ENCODE data around the gene CHCHD6.

Gene CHCHD6

GRCh38 chr3:126974756-126975155 is 270.7 kb downstream of the CHCHD6 start:
- no peak overlapping the region for H3K4me3 ChIP-seq (ENCODE audit: low read length)
- DNase-seq (ENCODE audit: low read depth), result no peak
- TF ChIP-seq CTCF (conservative IDR thresholded peaks at IDR 0.05; ENCODE audit: low read length), result no peak

- TF ChIP-seq CTCF (conservative IDR thresholded peaks at IDR 0.05; ENCODE audit: low read length), result no peak
- no peak for DNase-seq (ENCODE audit: low read depth)
- no peak overlapping the region for H3K4me3 ChIP-seq (ENCODE audit: low read length)
These were observed 272.9 kb downstream of the CHCHD6 start for GRCh38 chr3:126976906-126977305.

- no peak for TF ChIP-seq CTCF (conservative IDR thresholded peaks at IDR 0.05; ENCODE audit: low read length)
- DNase-seq (ENCODE audit: low read depth), result no peak
- no peak overlapping the region for H3K4me3 ChIP-seq (ENCODE audit: low read length)
These were observed 273.8 kb downstream of the CHCHD6 start for GRCh38 chr3:126977821-126978220.

GRCh38 chr3:126978291-126978690 is 274.3 kb downstream of the CHCHD6 start:
- no peak for TF ChIP-seq CTCF (conservative IDR thresholded peaks at IDR 0.05; ENCODE audit: low read length)
- no peak overlapping the region for H3K4me3 ChIP-seq (ENCODE audit: low read length)
- no peak for DNase-seq (ENCODE audit: low read depth)

GRCh38 chr3:126979046-126979628 is 275.1 kb downstream of the CHCHD6 start:
- TF ChIP-seq CTCF (conservative IDR thresholded peaks at IDR 0.05; ENCODE audit: low read length), result no peak
- DNase-seq (ENCODE audit: low read depth), result no peak
- H3K4me3 ChIP-seq (ENCODE audit: low read length), result no peak overlapping the region

GRCh38 chr3:126980266-126980811 is 276.3 kb downstream of the CHCHD6 start:
- TF ChIP-seq CTCF (conservative IDR thresholded peaks at IDR 0.05; ENCODE audit: low read length), result no peak
- DNase-seq (ENCODE audit: low read depth), result no peak
- no peak overlapping the region for H3K4me3 ChIP-seq (ENCODE audit: low read length)

- peak; percentile 23 for DNase-seq (ENCODE audit: low read depth)
These were observed 278.1 kb downstream of the CHCHD6 start for GRCh38 chr3:126982126-126982470.

More at GRCh38 chr3:126982126-126982470, 278.1 kb downstream of the CHCHD6 start:
- no peak for TF ChIP-seq CTCF (conservative IDR thresholded peaks at IDR 0.05; ENCODE audit: low read length)
- H3K4me3 ChIP-seq (ENCODE audit: low read length), result peak overlapping the region; percentile 60
